Measurements from ENCODE around the gene PDE1C. TPM values are rescaled to one million over a fixed set of nuclear protein-coding genes. Genes with fewer than 3 reads are reported as not detected.

The PDE1C gene
- total RNA-seq, 1 donor from 2014 or later = 2.3 TPM

- no peaks in the 10 kb centered on the region for H3K36me3 ChIP-seq (ENCODE audit: control insufficient read depth, insufficient read depth, low read length)
- no peak for TF ChIP-seq CTCF (IDR thresholded peaks at IDR 0.05; ENCODE audit: insufficient read depth, low read length, poor library complexity, severe bottlenecking)
- no peak for DNase-seq (ENCODE audit: low read depth)
- no peaks in the 10 kb centered on the region for H3K27me3 ChIP-seq (ENCODE audit: control insufficient read depth, insufficient read depth, low read length)
- H3K4me3 ChIP-seq (ENCODE audit: low read depth, low read length) = no peak overlapping the region
These were observed 113.0 kb downstream of the PDE1C start for GRCh38 chr7:31957090-31957720.

- TF ChIP-seq CTCF (IDR thresholded peaks at IDR 0.05; ENCODE audit: insufficient read depth, low read length, poor library complexity, severe bottlenecking) = no peak
- no peak overlapping the region for H3K4me3 ChIP-seq (ENCODE audit: low read depth, low read length)
- no peaks in the 10 kb centered on the region for H3K36me3 ChIP-seq (ENCODE audit: control insufficient read depth, insufficient read depth, low read length)
- no peak for DNase-seq (ENCODE audit: low read depth)
- H3K27me3 ChIP-seq (ENCODE audit: control insufficient read depth, insufficient read depth, low read length) = no peaks in the 10 kb centered on the region
These were observed 114.6 kb downstream of the PDE1C start for GRCh38 chr7:31955641-31956040.

- no peak for TF ChIP-seq CTCF (IDR thresholded peaks at IDR 0.05; ENCODE audit: insufficient read depth, low read length, poor library complexity, severe bottlenecking)
- H3K36me3 ChIP-seq (ENCODE audit: control insufficient read depth, insufficient read depth, low read length) = no peaks in the 10 kb centered on the region
- no peaks in the 10 kb centered on the region for H3K27me3 ChIP-seq (ENCODE audit: control insufficient read depth, insufficient read depth, low read length)
- no peak overlapping the region for H3K4me3 ChIP-seq (ENCODE audit: low read depth, low read length)
- no peak for DNase-seq (ENCODE audit: low read depth)
These were observed 115.2 kb downstream of the PDE1C start for GRCh38 chr7:31955021-31955420.

- no peak for TF ChIP-seq CTCF (IDR thresholded peaks at IDR 0.05; ENCODE audit: insufficient read depth, low read length, poor library complexity, severe bottlenecking)
- DNase-seq (ENCODE audit: low read depth) = no peak
- Histone ChIP-seq H3K36me3 (ENCODE audit: control insufficient read depth, insufficient read depth, low read length) (no peaks in the 10 kb centered on the region), H3K27me3 (ENCODE audit: control insufficient read depth, insufficient read depth, low read length) (no peaks in the 10 kb centered on the region), H3K4me3 (ENCODE audit: low read depth, low read length) (no peak overlapping the region)
These were observed 115.7 kb downstream of the PDE1C start for GRCh38 chr7:31954500-31954899.

- Histone ChIP-seq H3K27me3 (ENCODE audit: control insufficient read depth, insufficient read depth, low read length) (no peaks in the 10 kb centered on the region), H3K4me3 (ENCODE audit: low read depth, low read length) (no peak overlapping the region), H3K36me3 (ENCODE audit: control insufficient read depth, insufficient read depth, low read length) (no peaks in the 10 kb centered on the region)
- TF ChIP-seq CTCF (IDR thresholded peaks at IDR 0.05; ENCODE audit: insufficient read depth, low read length, poor library complexity, severe bottlenecking) = no peak
- no peak for DNase-seq (ENCODE audit: low read depth)
These were observed 116.8 kb downstream of the PDE1C start for GRCh38 chr7:31953432-31953831.

GRCh38 chr7:31950091-31950755 is 120.0 kb downstream of the PDE1C start:
- no peak for DNase-seq (ENCODE audit: low read depth)

More at GRCh38 chr7:31950091-31950755, 120.0 kb downstream of the PDE1C start:
- Histone ChIP-seq H3K27me3 (ENCODE audit: control insufficient read depth, insufficient read depth, low read length) (no peaks in the 10 kb centered on the region), H3K36me3 (ENCODE audit: control insufficient read depth, insufficient read depth, low read length) (no peaks in the 10 kb centered on the region), H3K4me3 (ENCODE audit: low read depth, low read length) (no peak overlapping the region)
- no peak for TF ChIP-seq CTCF (IDR thresholded peaks at IDR 0.05; ENCODE audit: insufficient read depth, low read length, poor library complexity, severe bottlenecking)

Measured in kidney epithelial cell (primary cell).